Right lobe of liver (tissue), 6 donors: ENCODE results near the gene RASAL1. TPM values are rescaled to one million over a fixed set of nuclear protein-coding genes. Genes with fewer than 3 reads are reported as not detected.

ENCODE experiments used
- ATAC-seq, 4 donors: fragments of 200-7000 bp; cut with Tn5 transposase; one replicate each; pipeline ENCODE4 v1.9.1; 2020; ENCODE audit warnings: mild to moderate bottlenecking in 4 of 4, moderate library complexity in 4 of 4
- DNase-seq, 3 donors: peaks; one replicate each; pipeline ENCODE4 v3.0.0-alpha.2; 2020
- H3K27ac ChIP-seq, 3 donors: fragments of 200-600 bp; one replicate each; pipeline ENCODE4 v1.8.0; 2022
- H3K27me3 ChIP-seq, 2 donors: fragments of 200-600 bp; one replicate each; pipeline ENCODE4 v1.8.0; 2022
- H3K36me3 ChIP-seq, 4 donors: fragments of 200-600 bp; sonication (generic) in 1 of 4; one replicate each; pipeline versions ENCODE4 v1.5.1 to v1.8.0; 2017 to 2022; ENCODE audit warnings: control low read depth in 1 of 4
- H3K4me1 ChIP-seq, 4 donors: fragments of 200-600 bp; sonication (generic) in 1 of 4; one replicate each; pipeline versions ENCODE4 v1.5.1 to v1.8.0; 2017 to 2022; ENCODE audit warnings: control low read depth in 1 of 4
- H3K4me3 ChIP-seq, 3 donors: fragments of 200-600 bp; one replicate each; pipeline ENCODE4 v1.8.0; 2022
- H3K9me3 ChIP-seq, 4 donors: fragments of 200-600 bp; sonication (generic) in 1 of 4; one replicate each; pipeline versions ENCODE4 v1.5.1 to v1.8.0; 2017 to 2022; ENCODE audit warnings: control low read depth in 1 of 4
- CTCF ChIP-seq, 4 donors: fragments of 200-600 bp in 3 of 4; fragments of 450-650 bp in 1 of 4; IDR thresholded peaks; one replicate each; pipeline versions ENCODE4 v1.5.1 to v1.8.0; 2016 to 2022; ENCODE audit warnings: antibody characterized with exemption in 4 of 4, mild to moderate bottlenecking in 2 of 4
- POLR2A ChIP-seq: fragments of 450-650 bp; IDR thresholded peaks from one replicate; pipeline ENCODE4 v1.6.1; 2017; ENCODE audit warnings: antibody characterized with exemption, mild to moderate bottlenecking
- WGBS: methylation state at CpG from one replicate; pipeline ENCODE4 v1.1.6; 2018; ENCODE audit warnings: low coverage, low lambda C conversion rate; ENCODE audit not compliant: insufficient coverage; ENCODE audit errors: missing lambda C conversion rate; 5-methylcytosine and 5-hydroxymethylcytosine counted together
- intact Hi-C, 2 donors: fragments of 100-400 bp; cut with DNase I; formaldehyde crosslinking; loops; one replicate each; pipeline versions ENCODE4 v1.11.2 to v1.14.1; 2022
- total RNA-seq, 6 experiments: library from RNA; depleted of rRNA in 2 of 6; stranded (reverse); fragments of >200 nt in 2 of 6; fragmentation: NEBNext Ultra II Directional in 3 of 6; extraction: Animal tissue kit (Norgen Biotek cat#: 25700) in 3 of 6; gene quantifications; one replicate each; pipeline versions ENCODE4 v1.1.0 to v1.2.4, GENCODE V29; 2016 to 2023
- donor health status: DM: no; HTN: yes; CAD: no.
- donor health status: DM: no; HTN: no; CAD: no.
- donor health status: DM: no; HTN: no; CAD: no.
- donor health status: DM: no; HTN: yes; CAD: no.
- donor health status: DM: no; HTN: yes; CAD: no.

Gene RASAL1
- total RNA-seq, 6 experiments from 2014 or later = 0.10 to 0.24 (median 0.15) TPM; not detected in 2

- peak in 1 of 3 donors; percentile 17 for DNase-seq
- Histone ChIP-seq H3K4me3 (no peak overlapping the region), H3K27ac (no peak overlapping the region), H3K9me3 (no peaks in the 10 kb centered on the region), H3K36me3 (no peaks in the 10 kb centered on the region), H3K27me3 (no peaks in the 10 kb centered on the region), H3K4me1 (peaks cover 0 to 31% (median 14%) of the 10 kb centered on the region in 4 donors)
- no peak for ATAC-seq
- WGBS = 75% methylated on average over 3 of the region's 6 CpGs
- TF ChIP-seq POLR2A (no peak), CTCF (IDR thresholded peaks at IDR 0.05) (no peak)
- intact Hi-C loops = no loop called here
Observed at GRCh38 chr12:113075137-113075683, 60.4 kb downstream of the RASAL1 start.

GRCh38 chr12:113073586-113073985 is 62.0 kb downstream of the RASAL1 start:
- no peak for TF ChIP-seq POLR2A
- no peak for TF ChIP-seq CTCF (IDR thresholded peaks at IDR 0.05)
- Histone ChIP-seq H3K9me3 (no peaks in the 10 kb centered on the region), H3K4me3 (no peak overlapping the region), H3K27me3 (no peaks in the 10 kb centered on the region), H3K4me1 (peaks cover 0 to 35% (median 14%) of the 10 kb centered on the region in 4 donors), H3K27ac (no peak overlapping the region), H3K36me3 (no peaks in the 10 kb centered on the region)
- no peak for ATAC-seq
- intact Hi-C loops = no loop called here
- WGBS = no CpG with 5 or more reads among the region's 3 CpGs
- peak in 1 of 3 donors; percentile 7 for DNase-seq

DNA sequence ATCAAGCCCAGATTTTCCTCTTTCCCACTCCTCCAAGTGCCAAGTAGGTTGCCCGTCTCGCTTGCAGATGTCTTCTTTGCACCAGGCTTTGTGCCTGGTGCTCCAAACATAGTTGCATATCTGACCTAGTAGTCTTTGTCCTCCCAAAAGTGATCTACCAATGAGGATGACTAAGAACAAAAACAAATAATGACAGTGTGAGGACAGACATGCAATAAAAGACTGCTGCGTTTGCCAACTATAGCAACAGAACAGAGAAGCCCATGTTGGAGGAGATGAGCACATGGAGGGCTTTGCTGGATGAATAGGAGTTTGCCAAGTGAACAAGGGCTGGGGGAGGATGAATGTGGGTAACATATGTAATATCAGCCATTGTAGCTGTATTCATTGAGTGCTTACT is 63.4 kb downstream of the RASAL1 start:
- H3K27me3 ChIP-seq = no peaks in the 10 kb centered on the region
- H3K9me3 ChIP-seq = no peaks in the 10 kb centered on the region
- TF ChIP-seq CTCF (IDR thresholded peaks at IDR 0.05) = no peak
- H3K27ac ChIP-seq = peak overlapping the region; percentile 72 to 94 (median 87)
- peak overlapping the region in 1 of 3 donors; percentile 20 for H3K4me3 ChIP-seq
- no peak for DNase-seq
- no peaks in the 10 kb centered on the region for H3K36me3 ChIP-seq
- WGBS = 19% methylated on average over 3 of the region's 3 CpGs
- ATAC-seq = peak; percentile 60 to 76 (median 68)
- H3K4me1 ChIP-seq = peaks cover 0 to 37% (median 14%) of the 10 kb centered on the region in 4 donors
- intact Hi-C loops = no loop called here

GRCh38 chr12:113071135-113072112 is 64.1 kb downstream of the RASAL1 start:
- DNase-seq = peak; percentile 41 to 81 (median 79)
- Histone ChIP-seq H3K9me3 (no peaks in the 10 kb centered on the region), H3K36me3 (no peaks in the 10 kb centered on the region), H3K4me3 (peak overlapping the region in 1 of 3 donors; percentile 20), H3K27ac (peak overlapping the region; percentile 72 to 94 (median 87)), H3K27me3 (no peaks in the 10 kb centered on the region), H3K4me1 (peaks cover 0 to 42% (median 17%) of the 10 kb centered on the region in 4 donors)
- WGBS = 33% methylated on average over 14 of the region's 21 CpGs
- intact Hi-C loops = no loop called here
- ATAC-seq = peak; percentile 74 to 90 (median 88)
- TF ChIP-seq POLR2A (peak; percentile 56), CTCF (IDR thresholded peaks at IDR 0.05) (no peak)
